ENCODE results near the gene KDR. TPM values are rescaled to one million over a fixed set of nuclear protein-coding genes. Genes with fewer than 3 reads are reported as not detected.

Gene KDR
- total RNA-seq, 4 donors from 2014 or later = 7.4 to 14.8 (median 10.6) TPM

- Histone ChIP-seq H3K27me3 (no peaks in the 10 kb centered on the region), H3K27ac (no peak overlapping the region), H3K4me3 (no peak overlapping the region), H3K36me3 (no peaks in the 10 kb centered on the region), H3K9me3 (no peaks in the 10 kb centered on the region), H3K4me1 (peaks cover 9 to 12% of the 10 kb centered on the region in 2 donors)
- in situ Hi-C loops (cut with MboI; ENCODE audit: low sequenced_read_pairs in 4 of 4) (no loop called here), intact Hi-C loops (cut with DNase I; ENCODE audit: low total_unique reads) (no loop called here)
- DNase-seq (no peak), ATAC-seq (no peak)
- TF ChIP-seq CTCF (IDR thresholded peaks at IDR 0.05 in 4 of 5, conservative IDR thresholded peaks at IDR 0.05 in 1 of 5) (no peak), POLR2A (IDR thresholded peaks at IDR 0.05) (no peak)
These were observed 89.0 kb downstream of the KDR start for GRCh38 chr4:55036405-55036804.

GRCh38 chr4:55035892-55036291 is 89.5 kb downstream of the KDR start:
- H3K9me3 ChIP-seq = no peaks in the 10 kb centered on the region
- no peak for TF ChIP-seq CTCF (IDR thresholded peaks at IDR 0.05 in 4 of 5, conservative IDR thresholded peaks at IDR 0.05 in 1 of 5)
- TF ChIP-seq POLR2A (IDR thresholded peaks at IDR 0.05) = no peak
- H3K27me3 ChIP-seq = no peaks in the 10 kb centered on the region
- DNase-seq = no peak
- no peaks in the 10 kb centered on the region for H3K36me3 ChIP-seq
- intact Hi-C loops (cut with DNase I; ENCODE audit: low total_unique reads) = no loop called here
- peaks cover 9 to 12% of the 10 kb centered on the region in 2 donors for H3K4me1 ChIP-seq
- no peak overlapping the region for H3K27ac ChIP-seq
- no peak overlapping the region for H3K4me3 ChIP-seq
- in situ Hi-C loops (cut with MboI; ENCODE audit: low sequenced_read_pairs in 4 of 4) = no loop called here
- ATAC-seq = no peak

GRCh38 chr4:55033296-55033695 is 92.1 kb downstream of the KDR start:
- intact Hi-C loops (cut with DNase I; ENCODE audit: low total_unique reads) = no loop called here
- H3K4me1 ChIP-seq = peaks cover 0 to 3% of the 10 kb centered on the region in 2 donors
- H3K36me3 ChIP-seq = no peaks in the 10 kb centered on the region
- H3K4me3 ChIP-seq = no peak overlapping the region
- ATAC-seq = no peak
- no peak for DNase-seq
- in situ Hi-C loops (cut with MboI; ENCODE audit: low sequenced_read_pairs in 4 of 4) = no loop called here
- no peak for TF ChIP-seq CTCF (IDR thresholded peaks at IDR 0.05 in 4 of 5, conservative IDR thresholded peaks at IDR 0.05 in 1 of 5)
- no peak for TF ChIP-seq POLR2A (IDR thresholded peaks at IDR 0.05)
- H3K9me3 ChIP-seq = no peaks in the 10 kb centered on the region
- no peak overlapping the region for H3K27ac ChIP-seq
- H3K27me3 ChIP-seq = no peaks in the 10 kb centered on the region

- Histone ChIP-seq H3K4me1 (no peaks in the 10 kb centered on the region), H3K27ac (no peak overlapping the region), H3K4me3 (no peak overlapping the region), H3K36me3 (no peaks in the 10 kb centered on the region), H3K9me3 (no peaks in the 10 kb centered on the region), H3K27me3 (no peaks in the 10 kb centered on the region)
- ATAC-seq (no peak), DNase-seq (no peak)
- no peak for TF ChIP-seq CTCF (IDR thresholded peaks at IDR 0.05 in 4 of 5, conservative IDR thresholded peaks at IDR 0.05 in 1 of 5)
- no peak for TF ChIP-seq POLR2A (IDR thresholded peaks at IDR 0.05)
- intact Hi-C loops (cut with DNase I; ENCODE audit: low total_unique reads) = no loop called here
- in situ Hi-C loops (cut with MboI; ENCODE audit: low sequenced_read_pairs in 4 of 4) = no loop called here
These were observed 92.6 kb downstream of the KDR start for GRCh38 chr4:55032788-55033187.

- DNase-seq = no peak
- Histone ChIP-seq H3K4me3 (no peak overlapping the region), H3K9me3 (no peaks in the 10 kb centered on the region), H3K36me3 (no peaks in the 10 kb centered on the region), H3K27me3 (no peaks in the 10 kb centered on the region), H3K4me1 (no peaks in the 10 kb centered on the region), H3K27ac (no peak overlapping the region)
- intact Hi-C loops (cut with DNase I; ENCODE audit: low total_unique reads) = no loop called here
- in situ Hi-C loops (cut with MboI; ENCODE audit: low sequenced_read_pairs in 4 of 4) = no loop called here
- ATAC-seq = no peak
- TF ChIP-seq POLR2A (IDR thresholded peaks at IDR 0.05) (no peak), CTCF (IDR thresholded peaks at IDR 0.05 in 4 of 5, conservative IDR thresholded peaks at IDR 0.05 in 1 of 5) (no peak)
These were observed 93.2 kb downstream of the KDR start for GRCh38 chr4:55032179-55032578.

Data from gastrocnemius medialis (tissue), 4 donors.